Measurements from ENCODE around the gene RNU2-63P.
"Not testable (repeated sequence)": the region's sequence is repeated elsewhere in the genome, so short reads cannot be mapped to it uniquely, and the experiment has no call there.

Gene RNU2-63P

DNA sequence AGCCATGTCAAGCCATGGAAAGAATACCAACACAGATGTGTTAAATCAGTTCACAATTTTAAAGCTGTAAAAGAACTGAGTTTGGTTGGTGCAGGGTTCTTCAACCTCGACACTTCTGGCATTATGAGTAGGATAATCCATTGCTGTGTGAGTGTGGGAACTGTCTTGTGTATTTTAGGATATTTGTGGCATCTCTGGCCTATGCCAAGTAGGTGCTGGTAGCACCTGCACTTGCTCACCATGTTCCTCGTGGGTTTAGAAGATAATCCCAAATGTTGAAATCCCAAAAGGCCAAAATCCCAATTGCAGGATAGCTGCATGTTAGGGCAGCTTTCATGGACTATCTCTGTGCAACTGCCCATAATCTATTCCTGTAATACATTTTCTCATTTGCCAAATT is 35.4 kb upstream of the RNU2-63P start:
- no peaks in the 10 kb centered on the region for H3K9me3 ChIP-seq (replicated peaks; ENCODE audit: low read length)
- no peak overlapping the region for H3K9ac ChIP-seq (ENCODE audit: low read depth, low read length)
- no peaks in the 10 kb centered on the region for H3K27me3 ChIP-seq (ENCODE audit: control insufficient read depth, insufficient read depth, low read length)
- H3K4me1 ChIP-seq (ENCODE audit: control insufficient read depth, insufficient read depth, low read length), result peaks cover 26% of the 10 kb centered on the region
- H3K36me3 ChIP-seq (ENCODE audit: insufficient read depth, low read length), result peaks cover 7% of the 10 kb centered on the region
- H3K4me2 ChIP-seq (ENCODE audit: low read length), result no peak overlapping the region
- H3K4me3 ChIP-seq (ENCODE audit: low read length), result no peak overlapping the region

DNA sequence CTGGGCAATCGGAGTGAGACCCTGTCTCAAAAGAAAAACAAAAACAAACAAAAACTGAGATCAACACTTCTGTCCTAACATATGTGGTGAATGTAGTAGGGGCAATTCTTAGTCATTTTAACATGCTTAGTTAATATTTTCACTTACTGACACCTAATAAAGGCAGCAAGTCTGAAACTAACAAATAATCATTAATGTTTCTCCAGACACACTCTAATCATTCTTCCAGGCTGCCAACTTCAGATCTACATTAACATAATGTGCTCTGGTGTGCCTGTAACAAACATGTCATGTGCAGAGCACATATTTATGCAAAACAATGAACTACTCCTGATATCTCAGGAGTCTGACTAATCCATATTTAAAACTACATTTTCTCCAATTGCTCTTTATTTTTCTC is 33.3 kb upstream of the RNU2-63P start:
- Histone ChIP-seq H3K27me3 (ENCODE audit: control insufficient read depth, insufficient read depth, low read length) (no peaks in the 10 kb centered on the region), H3K4me3 (ENCODE audit: low read length) (no peak overlapping the region), H3K9ac (ENCODE audit: low read depth, low read length) (no peak overlapping the region), H3K4me2 (ENCODE audit: low read length) (no peak overlapping the region), H3K36me3 (ENCODE audit: insufficient read depth, low read length) (peaks cover 7% of the 10 kb centered on the region), H3K4me1 (ENCODE audit: control insufficient read depth, insufficient read depth, low read length) (peaks cover 19% of the 10 kb centered on the region), H3K9me3 (replicated peaks; ENCODE audit: low read length) (no peaks in the 10 kb centered on the region)

DNA sequence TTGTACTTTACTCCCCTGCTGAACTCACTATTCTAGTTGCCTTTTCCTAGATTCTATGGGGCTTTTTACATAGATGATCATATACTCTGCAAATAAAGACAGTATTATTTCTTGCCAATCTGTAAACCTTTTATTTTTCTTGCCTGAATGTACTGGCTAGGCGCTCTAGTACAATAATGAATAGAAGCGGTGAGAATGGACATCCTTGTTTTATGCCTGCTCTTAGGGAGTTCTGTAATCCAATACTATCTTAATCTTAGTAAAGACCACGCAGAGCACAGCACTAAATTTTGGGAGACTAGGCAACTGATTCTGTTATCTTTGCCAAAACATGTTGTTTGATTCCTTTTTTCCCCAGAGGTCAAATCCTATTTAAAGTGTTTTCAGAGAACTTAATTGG is 32.2 kb upstream of the RNU2-63P start:
- H3K36me3 ChIP-seq (ENCODE audit: insufficient read depth, low read length), result peaks cover 8% of the 10 kb centered on the region
- no peak overlapping the region for H3K4me3 ChIP-seq (ENCODE audit: low read length)
- H3K27me3 ChIP-seq (ENCODE audit: control insufficient read depth, insufficient read depth, low read length), result no peaks in the 10 kb centered on the region
- no peak overlapping the region for H3K9ac ChIP-seq (ENCODE audit: low read depth, low read length)
- no peaks in the 10 kb centered on the region for H3K9me3 ChIP-seq (replicated peaks; ENCODE audit: low read length)
- peaks cover 8% of the 10 kb centered on the region for H3K4me1 ChIP-seq (ENCODE audit: control insufficient read depth, insufficient read depth, low read length)
- no peak overlapping the region for H3K4me2 ChIP-seq (ENCODE audit: low read length)

DNA sequence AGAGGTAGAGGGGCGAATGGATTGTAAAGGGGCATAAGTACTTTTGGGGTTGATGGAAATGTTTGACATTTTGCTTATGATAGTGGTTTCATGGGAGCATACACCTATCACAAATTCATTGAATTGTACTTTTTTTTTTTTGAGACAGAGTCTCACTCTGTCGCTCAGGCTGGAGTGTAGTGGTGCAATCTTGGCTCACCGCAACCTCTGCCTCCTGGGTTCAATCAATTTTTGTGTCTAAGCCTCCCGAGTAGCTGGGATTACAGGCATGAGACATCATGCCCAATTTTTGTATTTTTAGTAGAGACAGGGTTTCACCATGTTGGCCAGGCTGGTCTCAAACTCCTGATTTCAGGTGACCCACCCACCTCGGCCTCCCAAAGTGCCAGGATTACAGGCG is 29.2 kb upstream of the RNU2-63P start:
- not testable (repeated sequence) for H3K36me3 ChIP-seq (ENCODE audit: insufficient read depth, low read length); H3K4me1 ChIP-seq (ENCODE audit: control insufficient read depth, insufficient read depth, low read length); H3K9me3 ChIP-seq (replicated peaks; ENCODE audit: low read length); H3K27me3 ChIP-seq (ENCODE audit: control insufficient read depth, insufficient read depth, low read length); H3K9ac ChIP-seq (ENCODE audit: low read depth, low read length); H3K4me2 ChIP-seq (ENCODE audit: low read length); H3K4me3 ChIP-seq (ENCODE audit: low read length)

DNA sequence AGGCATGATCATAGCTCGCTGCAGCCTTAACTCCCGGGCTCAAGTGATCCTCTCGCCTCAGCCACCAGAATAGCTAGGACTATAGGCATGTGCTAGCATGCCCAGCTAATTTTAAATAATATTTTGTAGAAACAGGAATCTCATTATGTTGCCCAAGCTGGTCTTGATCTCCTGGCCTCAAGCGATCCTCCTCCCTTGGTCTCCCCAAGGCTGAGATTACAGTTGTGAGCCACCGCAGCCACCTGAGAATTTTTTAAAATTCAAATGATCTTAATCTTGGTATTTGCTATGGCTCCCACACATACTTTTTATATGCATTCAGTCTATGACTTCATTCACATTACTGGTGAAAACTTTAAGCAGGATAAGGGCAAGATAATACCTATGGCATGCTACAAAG is 26.1 kb upstream of the RNU2-63P start:
- peaks cover 16% of the 10 kb centered on the region for H3K4me1 ChIP-seq (ENCODE audit: control insufficient read depth, insufficient read depth, low read length)
- no peak overlapping the region for H3K4me2 ChIP-seq (ENCODE audit: low read length)
- no peak overlapping the region for H3K9ac ChIP-seq (ENCODE audit: low read depth, low read length)
- H3K36me3 ChIP-seq (ENCODE audit: insufficient read depth, low read length), result peaks cover 8% of the 10 kb centered on the region
- no peaks in the 10 kb centered on the region for H3K9me3 ChIP-seq (replicated peaks; ENCODE audit: low read length)
- no peak overlapping the region for H3K4me3 ChIP-seq (ENCODE audit: low read length)
- H3K27me3 ChIP-seq (ENCODE audit: control insufficient read depth, insufficient read depth, low read length), result no peaks in the 10 kb centered on the region

DNA sequence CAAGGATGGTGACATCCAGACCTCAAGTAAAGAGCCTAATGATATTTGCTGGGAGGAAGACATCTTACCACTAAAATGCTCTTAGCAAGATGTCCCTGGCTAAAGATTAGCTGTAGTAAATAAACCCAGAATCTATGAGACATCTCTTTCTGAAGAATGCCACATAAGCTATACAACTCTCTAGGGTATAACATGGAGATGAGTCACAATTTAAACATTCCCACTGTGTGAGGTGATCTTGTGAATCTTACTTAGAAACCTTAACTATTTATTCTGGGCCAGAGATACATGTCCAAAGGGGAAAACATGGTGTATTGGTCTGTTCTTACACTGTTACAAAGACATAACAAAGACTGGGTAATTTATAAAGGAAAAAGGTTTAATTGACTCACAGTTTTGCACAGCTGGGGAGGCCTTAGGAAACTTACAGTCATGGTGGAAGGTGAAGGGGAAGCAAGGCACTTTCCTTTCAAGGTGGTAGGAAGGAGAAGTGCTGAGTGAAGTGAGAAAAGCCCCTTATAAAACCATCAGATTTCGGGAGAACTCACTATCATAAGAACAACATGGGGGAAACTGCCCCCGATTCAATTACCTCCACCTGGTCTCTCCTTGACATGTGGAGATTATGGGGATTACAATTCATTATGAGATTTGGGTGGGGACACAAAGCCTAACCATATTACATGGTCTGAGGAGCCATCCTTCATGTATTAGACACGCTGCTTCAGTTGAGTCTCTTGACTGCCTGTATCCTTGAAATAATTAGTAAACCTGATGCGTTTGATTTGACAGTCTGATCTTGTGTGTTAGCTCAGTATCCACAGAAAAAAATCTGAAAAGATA is 22.1 kb upstream of the RNU2-63P start:
- no peak overlapping the region for H3K4me3 ChIP-seq (ENCODE audit: low read length)
- peak overlapping the region; percentile 39 for H3K4me2 ChIP-seq (ENCODE audit: low read length)
- H3K27me3 ChIP-seq (ENCODE audit: control insufficient read depth, insufficient read depth, low read length), result no peaks in the 10 kb centered on the region
- peaks cover 29% of the 10 kb centered on the region for H3K36me3 ChIP-seq (ENCODE audit: insufficient read depth, low read length)
- H3K4me1 ChIP-seq (ENCODE audit: control insufficient read depth, insufficient read depth, low read length), result peaks cover 29% of the 10 kb centered on the region
- H3K9me3 ChIP-seq (replicated peaks; ENCODE audit: low read length), result no peaks in the 10 kb centered on the region
- peak overlapping the region; percentile 1 for H3K9ac ChIP-seq (ENCODE audit: low read depth, low read length)

DNA sequence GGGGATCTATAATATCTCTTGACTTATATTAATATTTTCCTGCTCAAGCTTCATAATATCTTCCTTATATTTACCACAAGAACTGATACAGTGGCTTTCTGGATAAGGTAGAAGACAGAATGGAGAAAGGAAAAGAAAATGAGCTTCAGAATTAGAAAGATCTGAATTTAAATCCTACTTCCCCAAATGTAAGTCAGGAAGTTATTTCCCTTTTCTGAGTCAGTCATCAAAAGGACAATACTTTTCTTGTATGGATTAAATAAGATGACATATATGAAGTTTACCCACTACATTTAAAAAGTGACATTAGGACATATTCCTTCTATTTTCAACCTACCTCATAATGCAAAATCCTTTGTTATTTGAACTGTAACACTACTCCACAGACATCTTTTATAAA is 20.3 kb upstream of the RNU2-63P start:
- Histone ChIP-seq H3K36me3 (ENCODE audit: insufficient read depth, low read length) (peaks cover 32% of the 10 kb centered on the region), H3K9me3 (replicated peaks; ENCODE audit: low read length) (no peaks in the 10 kb centered on the region), H3K27me3 (ENCODE audit: control insufficient read depth, insufficient read depth, low read length) (no peaks in the 10 kb centered on the region), H3K4me2 (ENCODE audit: low read length) (no peak overlapping the region), H3K9ac (ENCODE audit: low read depth, low read length) (no peak overlapping the region), H3K4me1 (ENCODE audit: control insufficient read depth, insufficient read depth, low read length) (peaks cover 29% of the 10 kb centered on the region), H3K4me3 (ENCODE audit: low read length) (no peak overlapping the region)

DNA sequence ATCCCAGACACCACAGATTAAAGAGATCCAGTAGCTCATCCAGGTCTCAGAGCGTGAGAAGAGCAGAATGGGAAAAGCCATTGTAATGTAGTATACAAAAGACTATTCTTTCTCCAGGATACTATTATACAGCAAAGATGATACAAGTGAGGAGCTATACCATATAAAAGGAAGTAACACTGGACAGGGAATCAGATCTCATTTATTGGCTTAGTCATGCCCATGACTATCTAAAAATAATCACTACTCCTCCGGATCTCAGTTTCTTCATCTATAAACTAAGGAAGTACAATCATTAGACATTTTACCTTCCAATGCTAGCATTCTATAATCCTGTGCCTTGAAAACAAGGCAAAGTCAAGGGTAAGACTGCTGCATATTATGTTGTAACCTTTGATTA is 19.8 kb upstream of the RNU2-63P start:
- Histone ChIP-seq H3K36me3 (ENCODE audit: insufficient read depth, low read length) (peaks cover 32% of the 10 kb centered on the region), H3K4me2 (ENCODE audit: low read length) (no peak overlapping the region), H3K4me3 (ENCODE audit: low read length) (no peak overlapping the region), H3K9ac (ENCODE audit: low read depth, low read length) (no peak overlapping the region), H3K9me3 (replicated peaks; ENCODE audit: low read length) (no peaks in the 10 kb centered on the region), H3K4me1 (ENCODE audit: control insufficient read depth, insufficient read depth, low read length) (peaks cover 29% of the 10 kb centered on the region), H3K27me3 (ENCODE audit: control insufficient read depth, insufficient read depth, low read length) (no peaks in the 10 kb centered on the region)

DNA sequence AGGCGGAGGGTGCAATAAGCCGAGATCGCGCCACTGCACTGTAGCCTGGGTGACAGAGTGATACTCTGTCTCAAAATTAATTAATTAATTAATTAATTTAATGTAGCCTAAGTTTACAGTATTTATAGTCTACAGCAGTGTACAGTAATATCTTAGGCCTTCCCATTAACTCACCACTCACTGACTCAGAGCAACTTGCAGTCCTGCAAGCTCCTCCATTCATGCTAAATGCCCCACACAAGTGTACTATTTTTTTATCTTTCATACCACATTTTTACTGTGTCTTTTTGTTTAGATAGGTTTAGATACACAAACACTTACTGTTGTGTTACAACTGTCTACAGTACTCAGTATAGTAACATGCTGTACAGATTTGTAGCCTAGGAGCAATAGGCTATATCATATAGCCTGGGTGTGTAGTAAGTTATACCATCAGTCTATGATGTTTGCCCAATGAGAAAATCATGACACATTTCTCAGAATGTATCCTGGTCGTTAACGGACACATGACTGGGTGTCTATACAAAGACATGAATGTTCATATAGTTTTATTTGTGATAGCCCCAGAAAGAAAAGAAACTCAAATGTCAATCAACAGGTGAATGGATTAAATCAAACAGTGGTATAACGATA is 15.8 kb upstream of the RNU2-63P start:
- H3K4me1 ChIP-seq (ENCODE audit: control insufficient read depth, insufficient read depth, low read length), result peaks cover 11% of the 10 kb centered on the region
- H3K36me3 ChIP-seq (ENCODE audit: insufficient read depth, low read length), result peaks cover 56% of the 10 kb centered on the region
- no peak overlapping the region for H3K4me3 ChIP-seq (ENCODE audit: low read length)
- H3K27me3 ChIP-seq (ENCODE audit: control insufficient read depth, insufficient read depth, low read length), result no peaks in the 10 kb centered on the region
- H3K9ac ChIP-seq (ENCODE audit: low read depth, low read length), result no peak overlapping the region
- H3K4me2 ChIP-seq (ENCODE audit: low read length), result no peak overlapping the region
- H3K9me3 ChIP-seq (replicated peaks; ENCODE audit: low read length), result no peaks in the 10 kb centered on the region

DNA sequence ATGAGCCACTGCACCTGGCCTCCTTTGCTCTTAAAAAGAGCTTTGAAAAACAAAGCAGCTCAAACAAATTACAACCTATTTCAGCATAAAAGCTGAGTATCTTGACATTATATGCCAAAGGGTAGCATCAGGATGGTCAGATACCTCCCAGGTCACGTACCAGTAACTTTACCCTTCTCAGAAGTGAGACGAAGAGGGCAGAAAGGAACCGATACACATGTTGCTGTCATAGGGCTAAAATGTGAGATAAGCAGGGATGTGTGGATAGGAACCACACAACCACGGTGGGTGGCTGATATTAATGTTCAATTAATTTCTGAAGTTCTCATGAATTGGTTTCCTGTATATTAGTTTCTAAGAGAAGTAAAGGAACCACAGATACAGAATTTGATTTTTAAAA is 12.6 kb upstream of the RNU2-63P start:
- no peak overlapping the region for H3K9ac ChIP-seq (ENCODE audit: low read depth, low read length)
- no peaks in the 10 kb centered on the region for H3K27me3 ChIP-seq (ENCODE audit: control insufficient read depth, insufficient read depth, low read length)
- H3K4me1 ChIP-seq (ENCODE audit: control insufficient read depth, insufficient read depth, low read length), result no peaks in the 10 kb centered on the region
- H3K4me3 ChIP-seq (ENCODE audit: low read length), result no peak overlapping the region
- no peak overlapping the region for H3K4me2 ChIP-seq (ENCODE audit: low read length)
- H3K9me3 ChIP-seq (replicated peaks; ENCODE audit: low read length), result no peaks in the 10 kb centered on the region
- H3K36me3 ChIP-seq (ENCODE audit: insufficient read depth, low read length), result peaks cover 53% of the 10 kb centered on the region

DNA sequence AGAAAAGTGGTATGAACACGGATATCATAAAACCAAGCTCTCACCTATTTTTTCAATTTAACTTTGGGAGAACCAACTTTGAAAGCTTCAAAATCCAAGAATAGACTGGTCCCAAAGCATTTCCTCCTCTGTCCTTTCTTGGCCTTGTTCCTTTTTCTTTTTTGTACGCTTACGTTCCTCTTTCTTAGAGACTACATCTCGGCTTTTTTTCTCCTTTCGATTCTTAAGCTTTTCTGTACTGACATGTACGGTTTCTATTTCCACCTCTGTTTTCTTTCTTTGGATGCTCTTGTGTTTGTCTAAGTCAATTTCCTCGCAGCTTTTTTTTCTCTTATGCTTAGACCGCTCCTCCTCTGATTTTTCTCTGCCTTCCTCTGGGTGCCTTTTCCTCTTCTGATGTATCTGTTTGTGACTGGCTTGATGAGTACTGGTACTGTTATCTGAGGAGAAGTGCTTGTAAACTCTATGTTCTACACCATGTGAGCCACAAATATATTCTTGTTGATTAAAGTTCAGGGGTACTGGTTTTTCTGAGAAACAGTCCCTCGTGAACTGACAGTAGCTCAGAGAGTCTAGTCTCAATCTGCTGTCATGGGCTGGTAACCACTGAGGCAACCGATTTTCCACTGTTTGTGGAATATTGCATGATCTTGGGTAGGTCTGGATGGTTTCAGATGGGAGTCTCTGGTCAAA is 11.5 kb upstream of the RNU2-63P start:
- Histone ChIP-seq H3K4me3 (ENCODE audit: low read length) (no peak overlapping the region), H3K27me3 (ENCODE audit: control insufficient read depth, insufficient read depth, low read length) (no peaks in the 10 kb centered on the region), H3K9me3 (replicated peaks; ENCODE audit: low read length) (no peaks in the 10 kb centered on the region), H3K4me2 (ENCODE audit: low read length) (no peak overlapping the region), H3K9ac (ENCODE audit: low read depth, low read length) (no peak overlapping the region), H3K4me1 (ENCODE audit: control insufficient read depth, insufficient read depth, low read length) (no peaks in the 10 kb centered on the region), H3K36me3 (ENCODE audit: insufficient read depth, low read length) (peaks cover 47% of the 10 kb centered on the region)
